Measurements from ENCODE around the gene DCTN2. TPM values are rescaled to one million over a fixed set of nuclear protein-coding genes. Genes with fewer than 3 reads are reported as not detected.
A peak's percentile ranks its signal among the peaks of the same experiment; 100 is the strongest.

The DCTN2 gene
- total RNA-seq, 2 experiments from 2014 or later: 80.9 to 85.1 TPM

DNA sequence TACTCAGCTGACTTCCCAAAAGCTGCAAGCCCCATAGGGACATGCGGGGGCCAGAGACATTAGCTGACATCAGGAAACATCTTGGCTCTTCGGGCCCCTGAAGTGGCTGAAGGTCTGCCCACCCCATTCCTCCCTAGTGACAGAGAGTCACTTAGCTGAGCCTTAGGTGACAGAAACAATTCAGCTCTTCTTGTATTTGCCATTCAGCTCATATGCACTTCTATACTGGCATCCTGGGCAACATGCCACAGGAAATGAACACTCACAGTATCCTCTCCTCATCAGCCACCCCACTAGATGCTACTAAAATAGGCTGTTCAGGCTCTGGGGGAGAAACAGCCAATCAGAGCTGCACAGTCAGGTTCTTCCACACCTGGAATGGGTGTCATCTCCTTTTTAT lies 3.4 kb downstream of the DCTN2 start:
- H3K27me3 Mint-ChIP-seq: peaks cover 4% of the 10 kb centered on the region
- H3K4me1 Mint-ChIP-seq: peaks cover 41% of the 10 kb centered on the region
- no peak overlapping the region for H3K4me3 Mint-ChIP-seq
- ChIA-PET POLR2A (interaction anchor here (0.8 to 2.3 kb wide), 4 partner anchors 9 to 56 kb away, joined by 3 to 7 read pairs (median 6); partner anchors contain the start of gene MARS1), CTCF (interaction anchor here (0.8 to 1.7 kb wide), 2 partner anchors 81 to 85 kb away, joined by 3 to 4 read pairs; partner anchors contain the start of gene GLI1)
- H3K27ac Mint-ChIP-seq: peak overlapping the region; percentile 11
- DNase-seq: no peak
- H3K36me3 Mint-ChIP-seq (ENCODE audit: low read depth): peaks cover 51% of the 10 kb centered on the region
- H3K9me3 Mint-ChIP-seq: no peaks in the 10 kb centered on the region

DNA sequence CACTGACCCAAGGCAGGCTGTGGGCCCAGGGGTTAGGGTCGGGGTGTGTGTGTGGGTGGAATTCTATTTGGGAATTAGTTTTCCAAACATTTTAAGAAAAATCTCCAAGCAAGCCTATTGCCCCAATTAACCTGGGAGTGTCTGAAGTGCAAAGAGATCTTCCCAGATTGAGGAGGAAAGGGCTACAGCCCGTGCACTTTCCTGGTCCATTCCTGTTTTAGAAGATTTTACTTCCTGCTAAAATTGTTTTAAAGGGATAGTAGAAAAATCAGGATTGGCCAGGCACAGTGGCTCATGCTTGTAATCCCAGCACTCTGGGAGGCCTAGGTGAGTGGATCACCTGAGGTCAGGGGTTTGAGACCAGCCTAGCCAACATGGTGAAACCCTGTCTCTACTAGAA lies 5.3 kb downstream of the DCTN2 start:
- CTCF ChIA-PET: no interaction called here
- H3K4me1 Mint-ChIP-seq: peaks cover 31% of the 10 kb centered on the region

GRCh38 chr12:57541001-57541400 lies 6.0 kb downstream of the DCTN2 start:
- Mint-ChIP-seq H3K27me3 (no peaks in the 10 kb centered on the region), H3K4me1 (peaks cover 26% of the 10 kb centered on the region), H3K9me3 (no peaks in the 10 kb centered on the region), H3K27ac (no peak overlapping the region), H3K36me3 (ENCODE audit: low read depth) (peaks cover 58% of the 10 kb centered on the region), H3K4me3 (no peak overlapping the region)
- ChIA-PET CTCF (no interaction called here), POLR2A (no interaction called here)
- no peak for DNase-seq

More for the DNA sequence above, 5.3 kb downstream of the DCTN2 start:
- Mint-ChIP-seq H3K36me3 (ENCODE audit: low read depth) (peaks cover 60% of the 10 kb centered on the region), H3K27me3 (no peaks in the 10 kb centered on the region), H3K27ac (no peak overlapping the region), H3K4me3 (no peak overlapping the region), H3K9me3 (no peaks in the 10 kb centered on the region)
- POLR2A ChIA-PET: no interaction called here
- DNase-seq: no peak

GRCh38 chr12:57539134-57539768 lies 7.7 kb downstream of the DCTN2 start:
- POLR2A ChIA-PET: no interaction called here
- no peak overlapping the region for H3K27ac Mint-ChIP-seq

DNA sequence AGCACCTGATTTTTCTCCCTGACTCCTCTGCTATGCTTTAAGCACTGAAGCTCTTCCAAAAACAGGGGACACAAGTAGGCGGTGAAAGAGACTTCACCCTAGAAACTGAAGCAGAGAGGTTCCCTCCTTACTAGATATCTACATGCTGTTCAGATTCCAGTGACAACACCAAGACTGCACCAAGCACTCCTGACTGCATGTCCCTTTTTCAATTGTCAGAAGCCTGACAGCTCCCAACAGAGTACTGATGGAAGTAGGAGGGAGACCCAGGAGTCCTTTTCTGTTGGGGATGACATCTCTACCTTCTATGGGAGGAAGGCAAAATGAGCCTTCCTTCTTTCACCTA lies 10.4 kb downstream of the DCTN2 start:
- ChIA-PET POLR2A (interaction anchor here (0.6 to 1.3 kb wide), 3 partner anchors 10 to 23 kb away, joined by 3 read pairs; no protein-coding TSS in a partner anchor), CTCF (interaction anchor here (3.0 kb wide), 1 partner anchor 10 kb away, joined by 16 read pairs; the partner anchor contains the start of gene DCTN2)
- Mint-ChIP-seq H3K27ac (no peak overlapping the region), H3K4me1 (no peaks in the 10 kb centered on the region), H3K27me3 (no peaks in the 10 kb centered on the region), H3K4me3 (no peak overlapping the region), H3K36me3 (ENCODE audit: low read depth) (peaks cover 77% of the 10 kb centered on the region), H3K9me3 (no peaks in the 10 kb centered on the region)
- DNase-seq: no peak

More at GRCh38 chr12:57539134-57539768, 7.7 kb downstream of the DCTN2 start:
- Mint-ChIP-seq H3K27me3 (no peaks in the 10 kb centered on the region), H3K9me3 (no peaks in the 10 kb centered on the region), H3K4me3 (no peak overlapping the region), H3K36me3 (ENCODE audit: low read depth) (peaks cover 61% of the 10 kb centered on the region), H3K4me1 (peaks cover 12% of the 10 kb centered on the region)
- CTCF ChIA-PET: interaction anchor here (2.3 kb wide), 1 partner anchor 81 kb away, joined by 9 read pairs; no protein-coding TSS in a partner anchor
- DNase-seq: no peak

DNA sequence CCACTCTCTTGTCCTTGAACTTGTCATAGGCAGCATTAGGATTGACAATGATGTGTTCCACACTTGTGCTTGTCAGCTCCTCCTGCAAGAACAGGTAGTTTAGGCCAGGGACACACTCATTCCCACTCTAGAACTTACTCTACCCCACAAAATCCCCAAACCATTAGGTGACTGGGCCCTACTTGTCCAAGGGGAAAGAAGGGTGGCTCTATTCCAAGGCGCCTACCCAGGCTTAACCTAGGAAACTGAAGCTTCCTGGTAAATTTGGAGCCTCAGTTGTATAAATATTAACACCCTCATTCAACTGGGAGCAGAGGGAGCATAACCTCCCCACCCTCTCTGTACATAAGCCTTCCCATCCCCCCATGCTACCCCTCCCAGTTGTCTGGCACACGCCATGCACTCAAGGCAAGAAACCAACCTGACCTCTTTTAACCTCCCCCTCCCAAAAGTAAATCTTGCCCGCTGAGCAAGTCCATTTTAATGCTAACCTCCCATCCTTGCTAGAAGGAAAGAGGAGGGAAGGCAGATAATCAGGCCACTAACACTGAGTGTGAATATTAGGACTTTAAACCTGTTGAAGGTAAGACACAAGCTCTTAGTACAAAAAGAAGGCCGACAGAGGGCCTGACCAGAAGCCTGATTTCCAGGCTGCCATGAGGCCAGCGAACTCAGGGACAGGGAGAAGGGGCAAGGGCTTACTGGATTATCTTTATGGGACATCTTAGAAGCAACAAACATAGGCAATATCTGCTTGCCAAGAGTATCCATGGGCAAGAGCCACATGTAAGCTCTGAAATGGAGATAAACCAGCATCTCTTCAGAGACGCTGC lies 11.0 kb downstream of the DCTN2 start:
- Mint-ChIP-seq H3K4me1 (no peaks in the 10 kb centered on the region), H3K27ac (no peak overlapping the region), H3K36me3 (ENCODE audit: low read depth) (peaks cover 78% of the 10 kb centered on the region), H3K27me3 (no peaks in the 10 kb centered on the region), H3K4me3 (no peak overlapping the region), H3K9me3 (no peaks in the 10 kb centered on the region)
- POLR2A ChIA-PET: interaction anchor here (0.6 to 2.5 kb wide), 5 partner anchors 8 to 23 kb away, joined by 3 to 9 read pairs (median 6); partner anchors contain the start of gene DDIT3
- CTCF ChIA-PET: interaction anchor here (3.0 kb wide), 1 partner anchor 10 kb away, joined by 16 read pairs; the partner anchor contains the start of gene DCTN2
- no peak for DNase-seq

- Mint-ChIP-seq H3K4me3 (no peak overlapping the region), H3K27me3 (no peaks in the 10 kb centered on the region), H3K27ac (no peak overlapping the region), H3K36me3 (ENCODE audit: low read depth) (peaks cover 76% of the 10 kb centered on the region), H3K9me3 (no peaks in the 10 kb centered on the region), H3K4me1 (no peaks in the 10 kb centered on the region)
- ChIA-PET CTCF (interaction anchor here (3.0 kb wide), 1 partner anchor 11 kb away, joined by 16 read pairs; the partner anchor contains the start of gene DCTN2), POLR2A (interaction anchor here (1.0 to 2.5 kb wide), 5 partner anchors 9 to 17 kb away, joined by 3 to 9 read pairs (median 6); partner anchors contain the start of gene DDIT3)
- DNase-seq: no peak
Measured at GRCh38 chr12:57534991-57535543, 11.9 kb downstream of the DCTN2 start.

- H3K27ac Mint-ChIP-seq: no peak overlapping the region
- H3K36me3 Mint-ChIP-seq (ENCODE audit: low read depth): peaks cover 78% of the 10 kb centered on the region
Measured at GRCh38 chr12:57534250-57534649, 12.7 kb downstream of the DCTN2 start.

DNA sequence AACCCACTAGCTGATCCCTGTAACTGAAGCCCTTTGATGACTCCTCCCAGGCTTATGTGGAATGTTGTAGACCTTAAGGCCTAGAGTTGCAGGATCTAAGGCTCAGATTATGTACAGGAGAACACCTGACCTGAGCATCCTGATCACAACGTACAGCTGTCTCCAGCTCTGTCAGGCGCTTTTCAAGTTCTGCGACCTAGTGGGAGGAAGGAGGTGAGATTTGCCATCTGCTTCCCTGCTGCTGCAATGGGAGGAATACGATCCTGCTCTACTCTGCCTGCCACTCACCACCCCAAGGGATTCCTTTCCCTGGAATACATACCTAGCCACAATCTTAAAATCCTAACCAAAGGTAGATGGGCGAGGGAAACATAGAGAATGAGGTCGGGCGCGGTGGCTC lies 13.9 kb downstream of the DCTN2 start:
- Mint-ChIP-seq H3K9me3 (no peaks in the 10 kb centered on the region), H3K4me1 (no peaks in the 10 kb centered on the region), H3K4me3 (no peak overlapping the region), H3K36me3 (ENCODE audit: low read depth) (peaks cover 76% of the 10 kb centered on the region), H3K27ac (no peak overlapping the region), H3K27me3 (no peaks in the 10 kb centered on the region)
- ChIA-PET POLR2A (interaction anchor here (0.8 to 1.9 kb wide), 2 partner anchors 9 to 11 kb away, joined by 3 to 6 read pairs; no protein-coding TSS in a partner anchor), CTCF (no interaction called here)
- DNase-seq: no peak

More at GRCh38 chr12:57534250-57534649, 12.7 kb downstream of the DCTN2 start:
- no peaks in the 10 kb centered on the region for H3K27me3 Mint-ChIP-seq
- CTCF ChIA-PET: no interaction called here
- H3K9me3 Mint-ChIP-seq: no peaks in the 10 kb centered on the region
- H3K4me3 Mint-ChIP-seq: no peak overlapping the region
- no peaks in the 10 kb centered on the region for H3K4me1 Mint-ChIP-seq
- no peak for DNase-seq
- POLR2A ChIA-PET: interaction anchor here (0.6 to 2.5 kb wide), 5 partner anchors 10 to 910 kb away, joined by 3 to 9 read pairs (median 6); partner anchors contain the start of gene DDIT3

DNA sequence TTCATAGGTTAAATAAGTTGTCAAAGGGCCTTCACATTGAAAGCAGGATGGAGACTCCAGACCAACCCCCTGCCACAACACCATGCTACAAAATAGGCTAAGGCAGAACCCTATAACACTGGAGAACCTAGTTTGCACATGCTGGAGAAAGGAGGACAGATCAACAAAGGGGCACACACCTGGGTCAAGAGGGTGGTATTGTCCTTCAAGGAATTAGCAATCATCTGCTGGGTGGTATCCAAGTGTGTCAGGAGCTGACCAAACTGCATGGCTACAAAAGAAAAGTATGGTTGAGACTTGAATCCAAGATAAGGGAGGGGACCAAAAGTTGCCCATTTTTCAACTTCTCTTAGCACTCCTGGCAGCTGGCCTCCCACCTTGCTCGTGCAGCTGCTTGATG lies 15.2 kb downstream of the DCTN2 start:
- CTCF ChIA-PET: interaction anchor here (0.5 to 1.0 kb wide), 2 partner anchors 15 to 24 kb away, joined by 3 read pairs; partner anchors contain the start of gene DCTN2
- POLR2A ChIA-PET: interaction anchor here (0.7 to 1.9 kb wide), 6 partner anchors 11 to 188 kb away, joined by 3 to 6 read pairs (median 4); partner anchors contain the start of gene DCTN2
- no peak overlapping the region for H3K4me3 Mint-ChIP-seq
- H3K27me3 Mint-ChIP-seq: no peaks in the 10 kb centered on the region
- peaks cover 76% of the 10 kb centered on the region for H3K36me3 Mint-ChIP-seq (ENCODE audit: low read depth)
- no peak for DNase-seq
- peaks cover 2% of the 10 kb centered on the region for H3K4me1 Mint-ChIP-seq
- H3K9me3 Mint-ChIP-seq: no peaks in the 10 kb centered on the region
- no peak overlapping the region for H3K27ac Mint-ChIP-seq

GRCh38 chr12:57530396-57531142 lies 16.4 kb downstream of the DCTN2 start:
- peaks cover 69% of the 10 kb centered on the region for H3K36me3 Mint-ChIP-seq (ENCODE audit: low read depth)
- no peak overlapping the region for H3K4me3 Mint-ChIP-seq
- DNase-seq: no peak
- no peaks in the 10 kb centered on the region for H3K9me3 Mint-ChIP-seq
- CTCF ChIA-PET: no interaction called here
- POLR2A ChIA-PET: interaction anchor here (1.3 to 1.6 kb wide), 2 partner anchors 12 to 53 kb away, joined by 3 to 4 read pairs; no protein-coding TSS in a partner anchor
- H3K27ac Mint-ChIP-seq: no peak overlapping the region
- peaks cover 7% of the 10 kb centered on the region for H3K4me1 Mint-ChIP-seq
- H3K27me3 Mint-ChIP-seq: no peaks in the 10 kb centered on the region

DNA sequence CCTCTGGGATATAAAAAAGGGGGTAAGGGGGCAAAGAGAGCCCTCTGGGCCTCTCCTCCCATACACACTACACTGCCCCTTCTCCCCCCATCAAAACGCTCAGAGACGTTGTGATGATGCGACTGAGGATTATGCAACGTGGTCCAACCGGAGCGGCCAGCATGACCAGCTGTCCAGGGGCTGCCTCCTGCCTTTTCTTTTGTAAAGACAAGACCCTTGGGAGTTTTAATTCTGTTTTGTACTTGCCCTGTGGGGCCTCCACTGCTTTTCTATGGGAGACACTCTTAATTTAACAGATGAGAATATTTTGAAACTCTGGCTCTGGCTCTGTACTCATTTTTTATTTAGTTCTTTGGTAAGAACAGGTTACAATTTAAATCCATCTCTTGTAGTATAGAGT lies 17.2 kb downstream of the DCTN2 start:
- no peak for DNase-seq
- H3K36me3 Mint-ChIP-seq (ENCODE audit: low read depth): peaks cover 64% of the 10 kb centered on the region
- peaks cover 10% of the 10 kb centered on the region for H3K4me1 Mint-ChIP-seq
- no peaks in the 10 kb centered on the region for H3K9me3 Mint-ChIP-seq
- H3K27me3 Mint-ChIP-seq: no peaks in the 10 kb centered on the region
- no peak overlapping the region for H3K27ac Mint-ChIP-seq
- ChIA-PET POLR2A (interaction anchor here (1.3 kb wide), 1 partner anchor 52 kb away, joined by 3 read pairs; no protein-coding TSS in a partner anchor), CTCF (no interaction called here)
- no peak overlapping the region for H3K4me3 Mint-ChIP-seq

Data from activated CD4-positive, alpha-beta memory T cell treated with anti-CD3 and anti-CD28 coated beads, Interleukin-2, amount 10 ng/mL, durations not matched to agents 7 days and 5 days (primary cell).